ENCODE measurements around the gene DVL2. TPM values are rescaled to one million over a fixed set of nuclear protein-coding genes. Genes with fewer than 3 reads are reported as not detected.

Gene DVL2
- total RNA-seq, 2 donors from 2014 or later, result 22.5 to 23.8 TPM

DNA sequence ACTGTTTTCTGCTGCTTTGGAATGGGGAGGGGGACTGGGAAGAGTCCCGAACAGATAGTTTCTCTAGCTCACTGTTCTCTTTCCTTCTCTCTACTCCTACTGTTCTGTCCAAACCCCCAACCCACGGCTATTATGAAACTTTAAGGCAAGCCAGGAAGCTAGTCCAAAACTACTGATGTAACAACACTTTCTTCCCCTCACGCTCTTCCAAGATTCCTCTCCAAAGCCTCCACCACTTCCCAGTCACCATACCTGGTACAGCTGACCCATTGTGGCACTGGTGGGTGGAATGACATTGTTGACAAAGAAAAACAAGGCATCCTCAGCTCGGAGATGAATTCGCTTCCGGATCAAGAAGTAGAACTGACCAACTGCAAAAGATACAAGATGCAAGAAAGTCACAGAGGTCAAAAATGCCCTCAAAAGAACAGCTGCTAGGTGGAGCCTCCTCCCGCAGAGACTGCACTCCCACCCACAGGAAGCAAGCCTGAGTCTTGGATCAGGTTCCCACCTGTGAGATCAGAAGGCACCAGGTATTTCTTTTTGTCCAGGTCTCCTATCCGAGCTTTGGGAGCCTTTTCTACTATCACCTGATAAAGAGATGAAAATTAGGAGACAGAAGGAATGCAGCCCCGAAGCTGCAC, 6.9 kb upstream of the DVL2 start:
- intact Hi-C loops (cut with DNase I), result no loop called here

GRCh38 chr17:7240375-7240774, 6.1 kb upstream of the DVL2 start:
- no peak for ATAC-seq
- intact Hi-C loops (cut with DNase I), result no loop called here
- no peak for DNase-seq

More for the DNA sequence above, 6.9 kb upstream of the DVL2 start:
- ATAC-seq (no peak), DNase-seq (no peak)

DNA sequence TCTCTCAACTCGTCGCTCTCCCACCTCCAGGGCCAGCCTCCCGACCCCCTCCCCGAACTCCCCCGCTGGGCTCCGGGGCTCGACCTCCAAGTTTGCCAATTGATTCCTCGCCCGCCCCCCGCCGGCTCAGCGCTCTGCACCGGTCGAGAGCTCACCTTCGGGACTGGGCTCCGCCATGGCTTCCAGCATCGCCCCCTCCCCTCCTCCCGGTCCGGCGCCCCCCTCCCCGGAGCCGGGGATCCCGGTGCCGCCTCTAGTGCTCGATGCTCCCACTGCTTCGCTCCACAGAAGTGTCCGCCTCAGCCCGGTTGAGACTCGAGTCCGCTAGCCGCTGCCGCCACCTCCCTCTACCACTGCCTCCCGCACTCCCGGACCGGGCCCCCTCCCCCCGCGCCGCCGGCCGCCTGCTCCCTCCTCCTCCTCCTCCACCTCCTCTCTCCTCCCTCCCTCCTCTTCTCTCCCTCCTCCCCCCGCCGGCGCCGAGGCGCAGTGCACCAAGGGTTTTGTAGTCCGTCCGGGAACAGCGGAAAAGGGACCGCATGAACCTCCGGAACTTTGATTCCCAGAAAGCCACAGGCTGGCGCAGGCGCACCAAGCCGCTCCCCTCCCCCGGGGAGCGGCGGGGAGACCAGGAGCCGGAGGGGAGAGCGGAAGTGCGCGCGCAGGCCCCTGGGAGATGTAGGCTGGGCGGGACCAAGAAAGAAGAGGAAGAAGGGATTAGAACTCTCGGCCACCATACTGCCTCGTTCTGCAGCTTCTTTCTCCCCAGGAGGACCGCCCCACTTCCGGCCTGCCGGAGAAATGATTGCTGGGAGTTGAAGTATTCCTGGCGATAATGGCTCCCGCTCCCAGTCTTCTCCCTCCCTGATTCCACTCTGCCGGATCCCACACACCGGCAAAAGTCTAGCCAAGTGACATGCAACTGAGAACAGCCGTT, 5.0 kb upstream of the DVL2 start, which contains the start of gene PHF23:
TSS of gene PHF23 (minus strand) at position 367 of the 937 bp plus-strand sequence. CDS start at position 189, 178 bp downstream.
- DNase-seq, result peak; percentile 99
- intact Hi-C loops (cut with DNase I), result no loop called here
- peak; percentile 71 to 79 for ATAC-seq

GRCh38 chr17:7238420-7239090, 4.2 kb upstream of the DVL2 start:
- intact Hi-C loops (cut with DNase I), result no loop called here
- no peak for ATAC-seq
- DNase-seq, result peak; percentile 55

DNA sequence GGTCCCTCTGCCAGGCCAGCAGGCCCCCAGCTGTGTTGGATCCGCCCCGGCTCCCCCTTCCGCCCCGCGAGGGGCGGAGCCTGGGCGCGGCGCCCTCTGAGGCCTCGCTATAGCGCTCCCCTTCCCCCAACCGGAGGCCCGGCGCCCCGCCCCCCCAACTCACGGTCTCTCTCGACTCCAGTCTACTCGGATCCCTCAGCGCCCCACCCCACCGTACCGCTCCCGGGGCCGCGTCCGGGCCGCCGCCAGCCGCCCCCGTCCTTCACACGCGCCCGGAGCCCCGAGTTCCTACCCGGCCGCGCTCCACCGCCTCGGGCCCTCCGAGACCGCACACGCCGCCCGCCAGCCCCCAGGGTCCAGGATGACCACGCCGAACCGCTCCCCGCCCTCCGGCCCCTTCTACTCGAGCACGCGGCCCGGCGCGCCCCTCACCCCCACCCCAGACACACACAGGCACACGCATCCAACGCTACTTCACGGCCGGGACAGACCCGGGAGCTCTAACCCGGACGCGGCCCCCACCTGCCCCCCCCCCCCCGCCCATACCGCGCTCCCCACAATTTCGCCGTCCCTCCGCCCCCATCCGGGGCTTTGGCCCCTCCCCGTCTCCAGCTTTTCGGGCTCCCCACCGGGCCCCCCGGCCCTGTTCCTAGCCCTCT, 3.6 kb upstream of the DVL2 start:
- DNase-seq (peak; percentile 88), ATAC-seq (peak; percentile 3 to 7)
- intact Hi-C loops (cut with DNase I), result no loop called here

GRCh38 chr17:7237266-7237760, 3.0 kb upstream of the DVL2 start:
- intact Hi-C loops (cut with DNase I), result no loop called here

DNA sequence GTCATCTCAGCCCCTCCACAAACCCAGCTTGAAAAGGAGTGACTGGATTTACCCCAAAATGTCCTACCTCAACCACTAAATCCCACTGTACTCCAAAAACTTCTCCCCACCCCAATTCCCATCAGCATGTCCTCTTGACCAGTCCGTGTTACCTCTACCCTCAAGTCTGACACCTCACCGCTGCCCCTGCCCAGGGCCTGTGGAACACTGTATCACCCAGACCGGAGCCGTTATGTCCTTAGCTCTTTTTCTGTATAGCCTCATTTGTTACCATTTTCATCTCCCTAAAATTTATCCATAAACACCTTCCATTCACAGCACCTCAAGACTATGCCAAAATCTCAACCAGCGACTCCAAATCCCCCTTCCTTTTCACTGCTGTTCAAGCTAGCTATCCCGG, 2.5 kb upstream of the DVL2 start:
- intact Hi-C loops (cut with DNase I), result no loop called here
- ATAC-seq (no peak), DNase-seq (no peak)

More at GRCh38 chr17:7237266-7237760, 3.0 kb upstream of the DVL2 start:
- DNase-seq (no peak), ATAC-seq (no peak)

DNA sequence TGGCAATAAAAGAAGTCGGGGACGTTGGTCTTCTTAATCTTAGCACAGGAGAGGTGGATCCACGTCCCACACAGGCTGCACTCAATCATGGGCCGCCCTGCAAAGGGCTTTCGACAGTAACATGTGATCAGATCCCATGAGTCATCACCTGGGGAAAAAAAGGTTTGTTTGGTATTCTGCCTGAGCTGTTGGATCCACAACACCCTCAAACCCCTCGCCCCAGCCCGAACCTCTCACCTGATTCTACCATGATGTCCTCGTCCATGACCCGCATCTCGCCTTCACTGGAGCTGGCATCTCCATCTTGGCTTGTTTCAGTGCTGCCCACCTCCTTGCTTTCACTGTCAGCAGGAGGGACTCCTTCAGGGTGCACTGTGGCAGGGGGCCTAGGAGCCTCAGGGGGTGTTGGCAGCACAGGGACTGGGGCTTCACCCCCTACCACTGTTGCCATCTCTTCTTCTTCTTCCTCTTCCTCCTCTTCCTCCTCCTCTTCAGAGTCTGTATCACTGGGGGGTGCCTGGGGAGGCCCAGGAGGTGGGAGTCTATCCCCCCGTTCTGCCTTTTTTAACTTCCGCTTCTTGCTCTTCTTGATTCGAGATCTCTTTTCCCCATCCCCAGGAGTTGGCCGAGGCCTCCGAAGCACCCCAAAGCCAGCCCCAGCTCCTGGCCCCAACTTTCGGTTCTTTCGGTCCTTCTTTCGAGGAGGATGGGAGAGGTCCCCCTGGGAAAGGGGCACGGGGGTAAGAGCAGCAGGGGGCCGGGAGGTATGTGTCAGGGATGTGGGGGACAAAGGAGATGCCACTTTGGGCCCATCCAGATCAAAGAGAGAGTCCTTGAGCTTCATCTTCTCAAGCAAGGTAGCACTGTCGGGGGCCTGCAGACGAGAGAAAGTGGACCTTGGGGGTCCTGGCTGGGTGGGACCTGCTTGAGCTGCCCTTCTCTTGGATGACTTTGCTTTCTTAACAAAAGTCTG, 1.7 kb upstream of the DVL2 start:
- DNase-seq (no peak), ATAC-seq (no peak)
- intact Hi-C loops (cut with DNase I), result no loop called here

GRCh38 chr17:7233701-7234082, 625 bp downstream of the DVL2 start:
- DNase-seq, result no peak
- ATAC-seq, result peak in 1 of 2 donors; percentile 7
- intact Hi-C loops (cut with DNase I), result no loop called here

GRCh38 chr17:7232114-7232513, 2.2 kb downstream of the DVL2 start:
- DNase-seq, result no peak
- intact Hi-C loops (cut with DNase I), result no loop called here
- no peak for ATAC-seq

GRCh38 chr17:7229504-7229903, 4.8 kb downstream of the DVL2 start:
- DNase-seq (peak; percentile 22), ATAC-seq (no peak)
- intact Hi-C loops (cut with DNase I), result no loop called here

DNA sequence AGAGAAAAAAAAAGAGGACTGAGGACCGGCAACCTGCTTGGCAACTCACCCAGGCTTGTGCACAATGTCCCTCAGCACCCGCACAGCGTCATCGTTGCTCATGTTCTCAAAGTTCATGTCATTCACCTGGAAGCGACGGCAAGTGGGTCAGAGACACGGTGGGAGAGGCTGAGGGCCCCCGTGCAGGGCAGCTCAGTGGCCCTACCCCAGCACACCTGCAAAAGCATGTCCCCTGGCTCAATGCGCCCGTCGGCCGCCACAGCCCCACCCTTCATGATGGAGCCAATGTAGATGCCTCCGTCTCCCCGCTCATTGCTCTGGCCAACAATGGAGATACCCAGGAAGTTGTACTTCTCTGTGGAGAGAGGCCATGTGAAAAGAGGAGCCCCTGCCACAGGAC, 5.4 kb downstream of the DVL2 start:
- ATAC-seq (no peak), DNase-seq (no peak)
- intact Hi-C loops (cut with DNase I), result no loop called here

GRCh38 chr17:7226721-7227710, 7.3 kb downstream of the DVL2 start:
- intact Hi-C loops (cut with DNase I), result no loop called here
- peak; percentile 21 for DNase-seq

DNA sequence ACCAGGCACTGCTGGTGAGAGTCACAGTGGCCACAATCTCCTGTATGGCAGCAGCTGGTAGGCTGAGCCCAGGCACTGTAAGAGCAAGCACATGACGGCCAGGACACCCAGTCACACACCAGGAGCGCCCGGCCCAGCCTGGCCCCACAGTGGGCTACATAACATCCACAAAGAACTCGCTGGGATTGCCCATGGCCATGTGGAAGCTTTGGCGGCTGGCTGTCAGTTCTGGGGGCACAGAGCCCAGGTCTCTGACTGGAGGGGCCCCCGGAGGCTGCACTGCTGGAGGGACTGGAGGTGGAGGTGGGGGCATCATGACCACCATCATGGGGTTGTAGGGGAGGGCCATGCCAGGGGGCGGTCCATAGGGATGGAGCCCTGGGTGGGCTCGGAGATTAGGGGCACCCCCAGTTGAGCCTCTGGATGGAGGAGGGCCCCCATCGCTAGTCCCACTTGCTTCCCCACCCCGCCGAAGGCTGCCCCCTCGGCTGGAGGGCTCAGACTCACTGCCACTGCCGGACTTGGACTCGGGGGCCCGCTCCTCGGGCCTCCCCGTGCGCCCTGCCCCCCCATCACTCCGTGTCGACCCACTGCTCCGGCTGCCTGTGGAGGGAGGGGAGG, 8.5 kb downstream of the DVL2 start:
- intact Hi-C loops (cut with DNase I), result no loop called here
- ATAC-seq, result no peak
- DNase-seq, result peak; percentile 26

More at GRCh38 chr17:7226721-7227710, 7.3 kb downstream of the DVL2 start:
- ATAC-seq, result no peak

- DNase-seq (no peak), ATAC-seq (no peak)
- intact Hi-C loops (cut with DNase I), result no loop called here
Observed at GRCh38 chr17:7224661-7225111, 9.6 kb downstream of the DVL2 start.

DNA sequence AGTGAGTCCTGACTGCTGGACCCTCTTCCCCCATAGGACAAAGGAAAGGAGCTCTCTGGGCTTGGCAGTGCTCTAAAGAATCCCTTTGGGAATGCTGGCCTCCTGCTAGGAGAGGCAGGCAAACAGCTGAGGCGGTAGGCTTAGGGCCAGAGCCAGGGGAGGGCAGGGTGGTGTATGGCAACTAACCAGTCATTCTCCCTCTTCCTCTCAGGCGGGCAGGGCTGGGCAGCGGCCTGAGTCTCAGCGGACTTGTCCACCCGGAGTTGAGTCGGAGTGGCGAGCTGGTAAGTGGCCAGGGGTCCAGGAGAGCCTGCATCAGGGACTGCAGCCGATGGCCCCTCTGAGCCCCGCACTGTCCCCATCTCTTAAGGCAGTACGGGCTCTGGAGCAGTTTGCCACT, 10.2 kb downstream of the DVL2 start:
- intact Hi-C loops (cut with DNase I), result no loop called here
- ATAC-seq (no peak), DNase-seq (peak; percentile 29)

All from left cardiac atrium (tissue), 4 donors.